ENCODE measurements around the gene ZNF146. TPM values are rescaled to one million over a fixed set of nuclear protein-coding genes. Genes with fewer than 3 reads are reported as not detected.
"Not testable (repeated sequence)": the region's sequence is repeated elsewhere in the genome, so short reads cannot be mapped to it uniquely, and the experiment has no call there.

The ZNF146 gene
- total RNA-seq, 1 donor from 2014 or later = 82.7 TPM

DNA sequence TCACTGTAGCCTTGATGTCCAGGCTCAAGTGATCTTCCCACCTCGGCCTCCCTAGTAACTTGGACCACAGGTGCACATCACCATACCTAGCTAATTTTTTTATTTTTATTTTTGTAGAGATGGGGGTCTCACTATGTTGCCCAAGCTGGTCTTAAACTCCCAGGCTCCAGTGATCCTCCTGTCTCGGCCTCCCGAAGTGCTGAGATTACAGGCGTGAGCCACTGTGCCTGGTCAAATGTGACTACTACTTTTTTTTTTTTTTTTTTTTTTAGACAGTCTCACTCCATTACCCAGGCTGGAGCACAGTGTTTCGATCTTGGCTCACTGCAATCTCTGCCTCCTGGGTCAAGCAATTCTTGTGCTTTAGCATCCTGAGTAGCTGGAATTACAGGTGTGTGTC lies 42.1 kb upstream of the ZNF146 start:
- Mint-ChIP-seq H3K36me3 (ENCODE audit: low read depth, unreplicated experiment) (no peaks in the 10 kb centered on the region), H3K27me3 (ENCODE audit: low read depth, unreplicated experiment) (no peaks in the 10 kb centered on the region), H3K9me3 (ENCODE audit: unreplicated experiment) (peaks cover 8% of the 10 kb centered on the region), H3K4me3 (ENCODE audit: unreplicated experiment) (no peak overlapping the region), H3K27ac (ENCODE audit: unreplicated experiment) (no peak overlapping the region), H3K4me1 (ENCODE audit: low read depth, unreplicated experiment) (peaks cover 3% of the 10 kb centered on the region)
- TF ChIP-seq, protein P1, sequence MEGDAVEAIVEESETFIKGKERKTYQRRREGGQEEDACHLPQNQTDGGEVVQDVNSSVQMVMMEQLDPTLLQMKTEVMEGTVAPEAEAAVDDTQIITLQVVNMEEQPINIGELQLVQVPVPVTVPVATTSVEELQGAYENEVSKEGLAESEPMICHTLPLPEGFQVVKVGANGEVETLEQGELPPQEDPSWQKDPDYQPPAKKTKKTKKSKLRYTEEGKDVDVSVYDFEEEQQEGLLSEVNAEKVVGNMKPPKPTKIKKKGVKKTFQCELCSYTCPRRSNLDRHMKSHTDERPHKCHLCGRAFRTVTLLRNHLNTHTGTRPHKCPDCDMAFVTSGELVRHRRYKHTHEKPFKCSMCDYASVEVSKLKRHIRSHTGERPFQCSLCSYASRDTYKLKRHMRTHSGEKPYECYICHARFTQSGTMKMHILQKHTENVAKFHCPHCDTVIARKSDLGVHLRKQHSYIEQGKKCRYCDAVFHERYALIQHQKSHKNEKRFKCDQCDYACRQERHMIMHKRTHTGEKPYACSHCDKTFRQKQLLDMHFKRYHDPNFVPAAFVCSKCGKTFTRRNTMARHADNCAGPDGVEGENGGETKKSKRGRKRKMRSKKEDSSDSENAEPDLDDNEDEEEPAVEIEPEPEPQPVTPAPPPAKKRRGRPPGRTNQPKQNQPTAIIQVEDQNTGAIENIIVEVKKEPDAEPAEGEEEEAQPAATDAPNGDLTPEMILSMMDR (IDR thresholded peaks at IDR 0.05; ENCODE audit: insufficient read depth, low read depth, low read length) = no peak
- no peak for TF ChIP-seq EZH2 (IDR thresholded peaks at IDR 0.05; ENCODE audit: insufficient read depth, low read length)
- DNase-seq (ENCODE audit: low read depth) (no peak), FAIRE-seq (no peak)
- H3K27ac ChIP-seq (ENCODE audit: low read depth, low read length) = no peak overlapping the region
- no peaks in the 10 kb centered on the region for H3K79me2 ChIP-seq (ENCODE audit: insufficient read depth, low read length)
- H3K27me3 ChIP-seq (ENCODE audit: insufficient read depth, low read length) = no peaks in the 10 kb centered on the region
- H3K9me3 ChIP-seq (ENCODE audit: insufficient read depth, low read depth, low read length) = no peaks in the 10 kb centered on the region
- H3K4me2 ChIP-seq (ENCODE audit: low read length) = no peak overlapping the region
- H3K36me3 ChIP-seq (ENCODE audit: insufficient read depth, low read length) = no peaks in the 10 kb centered on the region
- H4K20me1 ChIP-seq (ENCODE audit: insufficient read depth, low read length) = no peaks in the 10 kb centered on the region
- no peak overlapping the region for H3K4me3 ChIP-seq (ENCODE audit: insufficient read depth, low read depth, low read length)
- H3K9ac ChIP-seq (ENCODE audit: low read length) = no peak overlapping the region
- H3K4me1 ChIP-seq (ENCODE audit: insufficient read depth, low read length) = peaks cover 5% of the 10 kb centered on the region
- no peak overlapping the region for H2AFZ ChIP-seq (ENCODE audit: low read depth, low read length)

DNA sequence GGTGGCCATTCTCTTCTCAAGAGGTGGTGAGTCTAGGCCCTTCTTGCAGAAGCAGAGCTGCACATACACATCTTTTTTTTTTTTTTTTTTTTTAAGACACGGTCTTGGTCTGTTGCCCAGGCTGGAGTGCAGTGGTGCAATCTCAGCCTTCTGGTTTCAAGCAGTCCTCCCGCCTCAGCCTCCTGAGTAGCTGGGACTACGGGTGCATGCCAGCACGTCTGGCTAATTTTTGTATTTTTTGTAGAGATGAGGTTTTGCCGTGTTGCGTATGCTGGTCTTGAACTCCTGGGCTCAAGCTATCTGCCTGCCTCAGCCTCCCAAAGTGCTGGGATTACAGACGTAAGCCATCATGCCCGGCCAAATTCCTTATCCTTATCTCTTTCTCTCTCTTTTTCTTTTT lies 41.1 kb upstream of the ZNF146 start:
- FAIRE-seq; H3K27ac Mint-ChIP-seq (ENCODE audit: unreplicated experiment): not testable (repeated sequence)

DNA sequence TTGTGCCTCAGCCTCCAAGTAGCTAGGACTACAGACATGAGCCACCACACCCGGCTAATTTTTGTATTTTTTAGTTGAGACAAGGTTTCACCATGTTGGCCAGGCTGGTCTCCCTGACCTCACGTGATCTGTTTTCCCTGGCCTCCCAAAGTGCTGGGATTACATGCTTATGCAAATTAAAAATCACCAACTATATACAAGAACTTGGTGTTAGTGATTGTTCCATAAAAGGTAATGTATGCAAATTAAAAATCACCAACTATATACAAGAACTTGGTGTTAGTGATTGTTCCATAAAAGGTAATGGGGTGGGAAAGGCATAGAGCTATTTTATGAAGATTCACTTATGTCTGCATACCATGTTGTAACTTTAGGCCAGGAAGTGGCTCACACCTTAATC lies 35.8 kb upstream of the ZNF146 start:
- peaks cover 12% of the 10 kb centered on the region for H3K9me3 Mint-ChIP-seq (ENCODE audit: unreplicated experiment)
- H4K20me1 ChIP-seq (ENCODE audit: insufficient read depth, low read length); H3K79me2 ChIP-seq (ENCODE audit: insufficient read depth, low read length); H3K27ac Mint-ChIP-seq (ENCODE audit: unreplicated experiment); DNase-seq (ENCODE audit: low read depth); H3K4me1 Mint-ChIP-seq (ENCODE audit: low read depth, unreplicated experiment); H3K9me3 ChIP-seq (ENCODE audit: insufficient read depth, low read depth, low read length); H3K36me3 ChIP-seq (ENCODE audit: insufficient read depth, low read length); H3K27ac ChIP-seq (ENCODE audit: low read depth, low read length); H2AFZ ChIP-seq (ENCODE audit: low read depth, low read length); H3K4me2 ChIP-seq (ENCODE audit: low read length); H3K4me3 ChIP-seq (ENCODE audit: insufficient read depth, low read depth, low read length); H3K27me3 Mint-ChIP-seq (ENCODE audit: low read depth, unreplicated experiment); H3K9ac ChIP-seq (ENCODE audit: low read length); H3K27me3 ChIP-seq (ENCODE audit: insufficient read depth, low read length); H3K4me1 ChIP-seq (ENCODE audit: insufficient read depth, low read length); H3K4me3 Mint-ChIP-seq (ENCODE audit: unreplicated experiment): not testable (repeated sequence)
- peak; percentile 62 for FAIRE-seq
- H3K36me3 Mint-ChIP-seq (ENCODE audit: low read depth, unreplicated experiment) = peaks cover 20% of the 10 kb centered on the region

More for the DNA sequence above, 41.1 kb upstream of the ZNF146 start:
- not testable (repeated sequence) for H3K27me3 Mint-ChIP-seq (ENCODE audit: low read depth, unreplicated experiment); H3K4me3 Mint-ChIP-seq (ENCODE audit: unreplicated experiment); H3K4me2 ChIP-seq (ENCODE audit: low read length); H3K27me3 ChIP-seq (ENCODE audit: insufficient read depth, low read length); H3K4me1 ChIP-seq (ENCODE audit: insufficient read depth, low read length); H3K36me3 ChIP-seq (ENCODE audit: insufficient read depth, low read length); H3K27ac ChIP-seq (ENCODE audit: low read depth, low read length); H3K36me3 Mint-ChIP-seq (ENCODE audit: low read depth, unreplicated experiment); H3K9me3 ChIP-seq (ENCODE audit: insufficient read depth, low read depth, low read length); H3K9ac ChIP-seq (ENCODE audit: low read length); H3K9me3 Mint-ChIP-seq (ENCODE audit: unreplicated experiment); H3K4me1 Mint-ChIP-seq (ENCODE audit: low read depth, unreplicated experiment); H3K79me2 ChIP-seq (ENCODE audit: insufficient read depth, low read length); H4K20me1 ChIP-seq (ENCODE audit: insufficient read depth, low read length); DNase-seq (ENCODE audit: low read depth); H2AFZ ChIP-seq (ENCODE audit: low read depth, low read length); H3K4me3 ChIP-seq (ENCODE audit: insufficient read depth, low read depth, low read length)
